Measurements from ENCODE around the gene SMPD4.
"Not testable (repeated sequence)": the region's sequence is repeated elsewhere in the genome, so short reads cannot be mapped to it uniquely, and the experiment has no call there.

SMPD4 gene

DNA sequence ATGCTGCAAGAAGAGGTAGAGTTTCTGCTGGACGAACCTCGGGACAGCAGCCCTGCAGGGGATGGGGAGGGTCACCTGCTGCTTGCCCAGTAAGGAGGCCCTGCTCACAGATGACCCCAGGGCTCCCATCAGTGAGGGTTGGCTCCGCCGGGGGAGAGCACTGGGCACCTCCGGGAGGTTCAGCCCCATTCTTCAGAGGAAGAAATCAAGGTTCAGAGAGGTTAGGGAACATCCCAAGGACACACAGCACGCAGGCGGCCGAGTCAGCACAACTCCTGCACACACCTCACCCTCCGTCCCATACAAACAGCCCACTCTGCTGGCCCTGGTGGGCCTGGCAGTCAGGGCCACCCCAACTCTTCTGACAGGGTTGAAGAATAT is 24.8 kb downstream of the SMPD4 start:
- TF ChIP-seq, protein P1, sequence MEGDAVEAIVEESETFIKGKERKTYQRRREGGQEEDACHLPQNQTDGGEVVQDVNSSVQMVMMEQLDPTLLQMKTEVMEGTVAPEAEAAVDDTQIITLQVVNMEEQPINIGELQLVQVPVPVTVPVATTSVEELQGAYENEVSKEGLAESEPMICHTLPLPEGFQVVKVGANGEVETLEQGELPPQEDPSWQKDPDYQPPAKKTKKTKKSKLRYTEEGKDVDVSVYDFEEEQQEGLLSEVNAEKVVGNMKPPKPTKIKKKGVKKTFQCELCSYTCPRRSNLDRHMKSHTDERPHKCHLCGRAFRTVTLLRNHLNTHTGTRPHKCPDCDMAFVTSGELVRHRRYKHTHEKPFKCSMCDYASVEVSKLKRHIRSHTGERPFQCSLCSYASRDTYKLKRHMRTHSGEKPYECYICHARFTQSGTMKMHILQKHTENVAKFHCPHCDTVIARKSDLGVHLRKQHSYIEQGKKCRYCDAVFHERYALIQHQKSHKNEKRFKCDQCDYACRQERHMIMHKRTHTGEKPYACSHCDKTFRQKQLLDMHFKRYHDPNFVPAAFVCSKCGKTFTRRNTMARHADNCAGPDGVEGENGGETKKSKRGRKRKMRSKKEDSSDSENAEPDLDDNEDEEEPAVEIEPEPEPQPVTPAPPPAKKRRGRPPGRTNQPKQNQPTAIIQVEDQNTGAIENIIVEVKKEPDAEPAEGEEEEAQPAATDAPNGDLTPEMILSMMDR (IDR thresholded peaks at IDR 0.05; ENCODE audit: control insufficient read depth, extremely low read depth, insufficient read depth): no peak
- no peak for DNase-seq (ENCODE audit: low read depth)
- H3K4me3 ChIP-seq (ENCODE audit: low read depth, low read length): no peak overlapping the region

DNA sequence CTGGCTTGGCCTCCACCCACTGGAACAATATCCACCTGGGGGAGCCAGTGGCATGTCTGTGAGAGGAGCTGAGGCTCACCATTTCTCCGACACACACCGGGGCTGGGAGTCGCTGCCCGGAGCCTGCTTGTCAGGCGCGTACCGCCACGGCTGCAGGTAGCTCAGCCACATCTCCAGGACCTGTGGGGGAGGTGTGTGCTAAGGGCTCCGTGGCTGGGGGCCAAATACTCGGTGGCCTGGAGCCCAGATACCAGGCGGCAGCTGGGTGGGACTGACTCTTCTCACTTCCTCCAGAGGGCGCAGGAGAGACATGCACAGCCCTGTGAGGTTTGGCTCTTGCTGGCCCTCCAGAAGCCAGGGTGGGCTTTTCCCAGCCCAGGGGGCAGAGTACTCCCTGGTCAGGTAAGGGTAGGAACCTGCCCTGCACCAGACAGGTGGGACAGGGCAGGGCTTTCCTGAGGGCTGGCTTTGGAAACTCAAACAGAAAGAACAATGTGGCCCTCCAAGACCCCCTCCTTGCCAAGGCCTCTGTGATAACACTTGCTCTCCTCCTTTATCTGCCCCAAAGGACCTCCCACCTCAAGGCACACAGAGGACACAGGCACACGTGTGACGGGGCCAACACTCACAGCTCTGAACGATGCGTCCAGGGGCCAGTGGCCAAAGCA is 25.3 kb downstream of the SMPD4 start:
- not testable (repeated sequence) for H3K4me3 ChIP-seq (ENCODE audit: low read depth, low read length)
- TF ChIP-seq, protein P1 (IDR thresholded peaks at IDR 0.05; ENCODE audit: control insufficient read depth, extremely low read depth, insufficient read depth): peak; percentile 66
- DNase-seq (ENCODE audit: low read depth): peak; percentile 72

DNA sequence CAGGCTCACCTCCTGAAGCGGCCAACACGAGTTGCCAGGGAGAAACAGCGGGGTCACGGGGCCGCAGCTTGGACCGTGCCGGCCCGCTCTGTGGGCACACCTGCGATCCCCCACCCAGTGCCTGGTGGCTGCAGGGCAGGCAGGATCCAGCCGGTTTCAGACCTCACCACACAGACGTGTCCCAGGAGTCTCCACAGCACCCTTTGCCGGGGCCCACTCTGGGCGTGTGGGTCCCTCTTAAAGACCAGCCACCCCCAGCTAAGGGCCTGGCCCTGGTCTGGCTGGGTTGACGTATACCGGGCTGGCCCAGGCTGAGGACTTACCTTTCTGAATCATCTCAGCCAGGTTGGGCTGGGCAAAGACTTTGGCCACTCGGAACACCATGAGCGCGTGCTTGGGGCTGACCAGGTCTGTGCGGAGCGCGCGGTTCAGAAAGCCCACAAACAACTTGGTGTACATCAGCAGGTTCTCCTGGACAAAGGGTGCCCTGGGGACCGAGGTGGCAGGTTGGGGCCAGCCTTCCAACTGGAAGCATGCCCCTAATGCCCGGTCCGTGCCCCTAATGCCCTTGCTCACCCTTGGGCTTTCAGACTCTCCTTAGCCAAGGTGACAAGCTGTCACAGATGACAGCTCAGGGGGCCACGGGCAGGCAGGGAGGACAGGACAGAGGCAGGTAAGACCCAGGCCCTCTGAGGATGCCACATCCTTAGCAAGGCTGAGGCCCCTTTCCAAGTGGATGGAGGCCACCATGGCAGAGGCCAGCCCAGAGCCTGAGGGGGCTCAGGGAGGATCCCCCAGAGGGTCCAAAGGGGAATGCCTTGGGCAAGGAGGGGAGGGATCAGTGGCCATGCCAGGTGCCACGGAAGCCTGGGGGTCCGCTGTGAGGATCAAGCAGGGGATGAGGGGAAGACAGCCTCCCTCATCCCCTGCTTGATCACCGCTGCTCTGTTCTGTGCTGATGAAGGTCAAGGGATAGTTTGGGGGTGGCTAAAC is 26.3 kb downstream of the SMPD4 start:
- H3K4me3 ChIP-seq (ENCODE audit: low read depth, low read length): no peak overlapping the region
- DNase-seq (ENCODE audit: low read depth): no peak
- TF ChIP-seq, protein P1 (IDR thresholded peaks at IDR 0.05; ENCODE audit: control insufficient read depth, extremely low read depth, insufficient read depth): no peak

DNA sequence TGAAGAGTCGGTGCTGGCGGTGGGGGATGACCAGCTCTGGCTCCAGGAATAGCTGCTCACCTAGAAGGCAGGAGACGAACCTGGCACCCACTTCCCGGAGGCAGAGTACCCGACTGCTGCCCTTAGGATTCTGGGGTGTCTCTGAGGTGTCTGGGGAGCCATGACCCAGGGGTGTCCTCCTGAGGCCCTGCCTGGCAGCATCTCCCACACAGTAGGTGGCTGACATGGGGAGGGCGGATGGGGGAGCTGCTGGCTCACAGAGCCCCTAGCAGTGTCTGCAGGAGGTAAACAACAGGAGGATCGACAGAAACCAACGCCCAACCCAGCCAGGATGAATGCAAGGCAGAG is 27.0 kb downstream of the SMPD4 start:
- not testable (repeated sequence) for DNase-seq (ENCODE audit: low read depth); H3K4me3 ChIP-seq (ENCODE audit: low read depth, low read length)

DNA sequence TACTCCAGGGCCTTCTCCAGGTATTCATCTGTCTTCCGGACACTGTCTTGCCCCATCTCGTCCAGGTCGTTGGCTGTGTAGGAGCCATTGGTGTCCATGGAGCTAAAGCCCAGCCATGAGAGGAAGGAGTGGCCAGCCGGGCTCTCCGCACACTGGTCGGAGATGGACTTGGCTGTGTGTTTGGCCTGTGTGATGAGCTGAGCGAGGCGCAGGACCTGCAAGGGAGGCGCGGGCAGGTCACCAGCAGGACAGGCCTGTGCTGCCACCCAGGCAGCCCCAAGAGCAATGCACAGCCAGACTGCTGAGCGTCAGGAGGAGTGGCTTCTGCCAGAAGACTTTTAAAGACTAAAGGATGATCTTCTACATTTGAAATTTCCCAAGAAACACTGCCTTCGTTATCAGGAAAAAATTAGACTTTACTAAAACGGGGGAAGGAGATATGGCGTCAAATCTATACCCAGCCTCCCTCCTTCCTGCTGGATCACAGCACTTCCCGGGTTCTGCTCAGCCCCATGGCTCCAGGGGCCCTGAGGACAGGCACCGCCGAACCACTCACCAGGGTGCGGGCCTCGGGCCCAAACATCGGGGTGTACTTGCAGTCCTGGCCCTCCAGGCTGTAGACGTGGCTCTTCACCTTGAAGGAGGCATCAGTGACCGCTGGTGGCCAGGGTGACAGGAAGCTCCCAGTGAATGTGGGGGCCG is 27.5 kb downstream of the SMPD4 start:
- not testable (repeated sequence) for DNase-seq (ENCODE audit: low read depth); H3K4me3 ChIP-seq (ENCODE audit: low read depth, low read length)

DNA sequence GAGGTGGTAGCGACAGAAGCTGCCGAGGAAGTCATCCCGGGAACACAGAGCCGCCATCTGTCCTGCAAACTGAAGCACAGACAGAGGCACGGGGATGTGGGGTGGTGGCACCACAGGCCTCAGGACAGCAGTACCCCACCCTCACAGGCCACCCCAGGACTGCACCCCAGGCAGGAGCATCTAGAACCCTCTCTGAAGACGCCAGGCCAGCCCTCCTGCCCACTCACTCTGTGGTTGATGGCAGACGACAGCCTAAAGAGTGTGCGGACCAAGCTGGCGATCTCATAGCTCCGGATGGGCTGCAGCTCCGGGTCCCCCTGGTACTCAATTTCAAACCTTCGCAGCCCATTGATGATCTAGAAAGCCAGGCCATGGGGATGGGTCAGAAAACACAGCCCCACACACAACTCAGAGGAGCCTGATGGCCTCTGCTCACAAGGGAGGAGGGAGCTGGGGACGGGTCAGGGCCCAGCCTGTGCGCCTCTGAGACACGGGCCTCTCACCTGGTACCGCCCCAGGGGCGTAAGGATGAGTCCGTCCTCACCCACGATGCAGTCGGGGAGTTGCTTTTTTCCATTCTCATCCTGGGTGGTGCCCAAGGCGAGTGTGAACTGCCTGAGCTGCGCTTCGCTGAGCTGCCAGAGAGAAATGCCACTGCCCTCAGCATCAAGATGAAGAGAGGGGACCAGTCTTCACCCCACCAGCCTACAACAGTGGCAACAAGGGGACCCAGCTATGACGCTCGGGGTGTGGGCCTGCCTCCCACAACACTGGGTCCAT is 28.4 kb downstream of the SMPD4 start:
- no peak overlapping the region for H3K4me3 ChIP-seq (ENCODE audit: low read depth, low read length)
- DNase-seq (ENCODE audit: low read depth): no peak
- TF ChIP-seq, protein P1 (IDR thresholded peaks at IDR 0.05; ENCODE audit: control insufficient read depth, extremely low read depth, insufficient read depth): no peak

DNA sequence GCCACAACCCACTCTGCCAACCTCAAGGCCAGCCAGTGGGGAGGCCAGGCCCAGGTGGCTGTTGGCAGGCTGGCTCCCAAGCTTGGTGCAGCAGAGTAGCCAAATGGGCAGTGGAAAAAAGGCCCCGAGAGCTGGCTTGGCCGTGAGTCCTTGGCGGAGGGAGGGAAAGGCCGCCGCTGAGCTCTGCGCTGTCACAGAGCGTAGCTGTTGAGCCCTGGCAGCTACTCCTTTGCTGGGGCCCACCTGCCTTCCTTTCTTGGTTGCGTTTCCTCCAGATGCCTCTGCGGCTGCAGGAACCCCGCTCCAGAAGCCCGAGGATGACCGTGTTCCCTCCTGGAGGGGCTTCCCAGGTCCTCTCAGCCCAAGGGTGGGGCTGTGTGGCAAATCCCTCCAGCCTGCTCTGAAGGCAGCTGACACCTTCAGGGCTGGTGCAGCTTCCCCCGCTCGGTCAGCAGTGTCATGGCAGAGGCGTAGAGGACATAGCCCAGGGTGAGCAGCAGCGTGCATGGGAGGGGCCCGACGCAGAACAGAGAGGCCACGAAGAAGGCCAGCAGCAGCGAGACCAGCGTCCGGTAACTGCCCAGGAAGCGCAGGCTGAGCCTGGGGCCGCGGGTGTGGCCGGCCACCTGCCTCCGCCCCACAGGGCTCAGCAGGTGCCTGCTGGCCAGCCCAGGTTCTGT is 29.1 kb downstream of the SMPD4 start:
- not testable (repeated sequence) for DNase-seq (ENCODE audit: low read depth); H3K4me3 ChIP-seq (ENCODE audit: low read depth, low read length)

DNA sequence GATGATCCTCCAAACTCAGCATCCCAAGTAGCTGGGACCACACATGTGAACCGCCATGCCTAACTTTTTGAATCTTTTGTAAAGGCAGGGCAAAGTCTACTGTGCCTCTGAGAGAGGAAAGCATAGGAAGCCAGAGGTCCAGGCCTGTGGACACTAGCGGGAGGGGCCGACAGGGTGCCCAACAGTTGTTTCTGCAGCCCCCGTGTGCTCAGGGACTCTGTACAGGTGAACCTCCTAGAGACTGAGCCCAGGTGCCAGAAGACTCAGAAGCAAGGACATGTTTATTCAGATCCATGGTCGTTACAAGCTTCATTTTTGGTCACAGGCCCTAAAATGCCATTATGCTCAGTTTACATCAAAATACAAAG is 30.3 kb downstream of the SMPD4 start:
- not testable (repeated sequence) for DNase-seq (ENCODE audit: low read depth)

More for the DNA sequence above, 30.3 kb downstream of the SMPD4 start:
- H3K4me3 ChIP-seq (ENCODE audit: low read depth, low read length): not testable (repeated sequence)

Measured in LNCaP clone FGC (cell line).